ENCODE results near the gene GAGE1. TPM values are rescaled to one million over a fixed set of nuclear protein-coding genes. Genes with fewer than 3 reads are reported as not detected.
"Not testable (repeated sequence)": the region's sequence is repeated elsewhere in the genome, so short reads cannot be mapped to it uniquely, and the experiment has no call there.

The GAGE1 gene
- total RNA-seq (2022) (not detected in 2 replicates), Bru-seq, nascent RNA (not detected), BruChase-seq, experiment 1, labeled RNA remaining after a 6-hour chase (not detected), BruChase-seq, experiment 2, labeled RNA remaining after a 2-hour chase (not detected)
- long read RNA-seq: 0 reads

- intact Hi-C loops (cut with micrococcal nuclease); H3K4me1 Mint-ChIP-seq (ENCODE audit: insufficient read depth, unreplicated experiment); H3K9me3 Mint-ChIP-seq (ENCODE audit: unreplicated experiment); DNase-seq (ENCODE audit: unreplicated experiment); H3K36me3 Mint-ChIP-seq (ENCODE audit: insufficient read depth, unreplicated experiment); H3K27me3 Mint-ChIP-seq (ENCODE audit: insufficient read depth, unreplicated experiment); CTCF ChIA-PET; POLR2A ChIA-PET; BruUV-seq (replicated peaks); H3K27ac Mint-ChIP-seq (ENCODE audit: low read depth, unreplicated experiment); H3K4me3 Mint-ChIP-seq (ENCODE audit: unreplicated experiment): not testable (repeated sequence)
Observed at GRCh38 chrX:49598720-49599119, at the start of gene GAGE1. GAGE1 (plus strand) TSS chrX:49599020; CDS start chrX:49600175, 1,155 bp downstream.

GRCh38 chrX:49550989-49551388, 47.8 kb upstream of the GAGE1 start, which contains the start of gene GAGE12E:
GAGE12E (plus strand) TSS chrX:49551289; CDS start chrX:49552444, 1,155 bp downstream.
- H3K4me3 Mint-ChIP-seq (ENCODE audit: unreplicated experiment); H3K4me1 Mint-ChIP-seq (ENCODE audit: insufficient read depth, unreplicated experiment); BruUV-seq (replicated peaks); POLR2A ChIA-PET; CTCF ChIA-PET; H3K9me3 Mint-ChIP-seq (ENCODE audit: unreplicated experiment); intact Hi-C loops (cut with micrococcal nuclease); DNase-seq (ENCODE audit: unreplicated experiment); H3K36me3 Mint-ChIP-seq (ENCODE audit: insufficient read depth, unreplicated experiment); H3K27ac Mint-ChIP-seq (ENCODE audit: low read depth, unreplicated experiment); H3K27me3 Mint-ChIP-seq (ENCODE audit: insufficient read depth, unreplicated experiment): not testable (repeated sequence)

GRCh38 chrX:49560542-49560941, 38.3 kb upstream of the GAGE1 start, which contains the start of gene GAGE12F:
GAGE12F (plus strand) TSS chrX:49560842; CDS start chrX:49561997, 1,155 bp downstream.
- H3K27ac Mint-ChIP-seq (ENCODE audit: low read depth, unreplicated experiment); H3K4me1 Mint-ChIP-seq (ENCODE audit: insufficient read depth, unreplicated experiment); H3K9me3 Mint-ChIP-seq (ENCODE audit: unreplicated experiment); intact Hi-C loops (cut with micrococcal nuclease); DNase-seq (ENCODE audit: unreplicated experiment); BruUV-seq (replicated peaks); H3K4me3 Mint-ChIP-seq (ENCODE audit: unreplicated experiment); H3K36me3 Mint-ChIP-seq (ENCODE audit: insufficient read depth, unreplicated experiment); CTCF ChIA-PET; POLR2A ChIA-PET; H3K27me3 Mint-ChIP-seq (ENCODE audit: insufficient read depth, unreplicated experiment): not testable (repeated sequence)

- H3K9me3 Mint-ChIP-seq (ENCODE audit: unreplicated experiment); H3K36me3 Mint-ChIP-seq (ENCODE audit: insufficient read depth, unreplicated experiment); CTCF ChIA-PET; DNase-seq (ENCODE audit: unreplicated experiment); H3K27me3 Mint-ChIP-seq (ENCODE audit: insufficient read depth, unreplicated experiment); intact Hi-C loops (cut with micrococcal nuclease); H3K4me3 Mint-ChIP-seq (ENCODE audit: unreplicated experiment); H3K4me1 Mint-ChIP-seq (ENCODE audit: insufficient read depth, unreplicated experiment); POLR2A ChIA-PET; BruUV-seq (replicated peaks); H3K27ac Mint-ChIP-seq (ENCODE audit: low read depth, unreplicated experiment): not testable (repeated sequence)
Observed at GRCh38 chrX:49568728-49569127, 30.1 kb upstream of the GAGE1 start.

- H3K36me3 Mint-ChIP-seq (ENCODE audit: insufficient read depth, unreplicated experiment); H3K4me1 Mint-ChIP-seq (ENCODE audit: insufficient read depth, unreplicated experiment); H3K27ac Mint-ChIP-seq (ENCODE audit: low read depth, unreplicated experiment); H3K27me3 Mint-ChIP-seq (ENCODE audit: insufficient read depth, unreplicated experiment); DNase-seq (ENCODE audit: unreplicated experiment); intact Hi-C loops (cut with micrococcal nuclease); BruUV-seq (replicated peaks); POLR2A ChIA-PET; CTCF ChIA-PET; H3K4me3 Mint-ChIP-seq (ENCODE audit: unreplicated experiment); H3K9me3 Mint-ChIP-seq (ENCODE audit: unreplicated experiment): not testable (repeated sequence)
Observed at GRCh38 chrX:49569152-49569551, 29.7 kb upstream of the GAGE1 start.

GRCh38 chrX:49570100-49570499, 28.7 kb upstream of the GAGE1 start, which contains the start of gene GAGE12G:
GAGE12G (plus strand) TSS chrX:49570400; CDS start chrX:49571555, 1,155 bp downstream.
- BruUV-seq (replicated peaks); DNase-seq (ENCODE audit: unreplicated experiment); H3K27ac Mint-ChIP-seq (ENCODE audit: low read depth, unreplicated experiment); POLR2A ChIA-PET; H3K9me3 Mint-ChIP-seq (ENCODE audit: unreplicated experiment); intact Hi-C loops (cut with micrococcal nuclease); CTCF ChIA-PET; H3K36me3 Mint-ChIP-seq (ENCODE audit: insufficient read depth, unreplicated experiment); H3K27me3 Mint-ChIP-seq (ENCODE audit: insufficient read depth, unreplicated experiment); H3K4me3 Mint-ChIP-seq (ENCODE audit: unreplicated experiment); H3K4me1 Mint-ChIP-seq (ENCODE audit: insufficient read depth, unreplicated experiment): not testable (repeated sequence)

GRCh38 chrX:49579649-49580048, 19.2 kb upstream of the GAGE1 start, which contains the start of gene GAGE12H:
GAGE12H (plus strand) TSS chrX:49579949; CDS start chrX:49581104, 1,155 bp downstream.
- H3K36me3 Mint-ChIP-seq (ENCODE audit: insufficient read depth, unreplicated experiment); CTCF ChIA-PET; H3K9me3 Mint-ChIP-seq (ENCODE audit: unreplicated experiment); H3K27me3 Mint-ChIP-seq (ENCODE audit: insufficient read depth, unreplicated experiment); BruUV-seq (replicated peaks); H3K27ac Mint-ChIP-seq (ENCODE audit: low read depth, unreplicated experiment); H3K4me3 Mint-ChIP-seq (ENCODE audit: unreplicated experiment); intact Hi-C loops (cut with micrococcal nuclease); POLR2A ChIA-PET; DNase-seq (ENCODE audit: unreplicated experiment); H3K4me1 Mint-ChIP-seq (ENCODE audit: insufficient read depth, unreplicated experiment): not testable (repeated sequence)

- H3K36me3 Mint-ChIP-seq (ENCODE audit: insufficient read depth, unreplicated experiment); H3K27ac Mint-ChIP-seq (ENCODE audit: low read depth, unreplicated experiment); DNase-seq (ENCODE audit: unreplicated experiment); POLR2A ChIA-PET; CTCF ChIA-PET; H3K4me3 Mint-ChIP-seq (ENCODE audit: unreplicated experiment); H3K27me3 Mint-ChIP-seq (ENCODE audit: insufficient read depth, unreplicated experiment); intact Hi-C loops (cut with micrococcal nuclease); H3K9me3 Mint-ChIP-seq (ENCODE audit: unreplicated experiment); BruUV-seq (replicated peaks); H3K4me1 Mint-ChIP-seq (ENCODE audit: insufficient read depth, unreplicated experiment): not testable (repeated sequence)
Observed at GRCh38 chrX:49589196-49589595, 9.6 kb upstream of the GAGE1 start, which contains the start of gene GAGE2A. GAGE2A (plus strand) TSS chrX:49589496; CDS start chrX:49590651, 1,155 bp downstream.

- BruUV-seq (replicated peaks); DNase-seq (ENCODE audit: unreplicated experiment); CTCF ChIA-PET; H3K27me3 Mint-ChIP-seq (ENCODE audit: insufficient read depth, unreplicated experiment); H3K9me3 Mint-ChIP-seq (ENCODE audit: unreplicated experiment); H3K4me1 Mint-ChIP-seq (ENCODE audit: insufficient read depth, unreplicated experiment); POLR2A ChIA-PET; H3K4me3 Mint-ChIP-seq (ENCODE audit: unreplicated experiment); H3K27ac Mint-ChIP-seq (ENCODE audit: low read depth, unreplicated experiment); intact Hi-C loops (cut with micrococcal nuclease); H3K36me3 Mint-ChIP-seq (ENCODE audit: insufficient read depth, unreplicated experiment): not testable (repeated sequence)
Observed at GRCh38 chrX:49589769-49590478, 8.9 kb upstream of the GAGE1 start.
